Hepatocyte (in vitro differentiated cells): ENCODE measurements around the gene SSX2B.
"Not testable (repeated sequence)": the region's sequence is repeated elsewhere in the genome, so short reads cannot be mapped to it uniquely, and the experiment has no call there.

Source experiments
- CTCF ChIP-seq: fragments of 200-600 bp; sonication (generic); IDR thresholded peaks from 2 replicates; pipeline ENCODE4 v1.5.1; 2016; ENCODE audit warnings: antibody characterized with exemption, mild to moderate bottlenecking; ENCODE audit not compliant: poor library complexity
- EZH2 ChIP-seq: fragments of 200-600 bp; sonication (generic); IDR thresholded peaks from 2 replicates; pipeline ENCODE4 v1.6.1; 2016; ENCODE audit warnings: antibody characterized with exemption, mild to moderate bottlenecking, borderline replicate concordance

DNA sequence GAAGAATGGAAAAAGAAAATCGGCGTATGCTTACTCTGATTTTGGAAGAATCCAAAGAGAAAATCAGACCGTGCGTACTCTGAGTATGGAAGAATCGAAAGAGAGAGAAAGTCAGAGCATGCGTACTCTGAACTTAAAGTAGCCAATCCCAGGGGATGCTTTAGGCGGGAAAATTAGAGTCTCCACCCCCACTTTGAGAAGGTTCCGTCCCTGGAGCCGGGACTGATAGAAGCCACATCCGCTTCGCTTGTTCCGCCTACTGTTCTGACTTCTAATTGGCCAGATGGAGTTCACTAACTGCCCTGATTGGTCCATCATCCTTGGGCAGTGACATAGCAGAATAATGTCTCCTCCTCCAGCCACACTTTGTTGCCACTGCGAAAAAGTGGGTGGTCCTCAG, 44.0 kb upstream of the SSX2B start, which contains the start of gene SSX2:
- TF ChIP-seq CTCF, EZH2: not testable (repeated sequence)
